Measurements from ENCODE around the gene ASZ1. TPM values are rescaled to one million over a fixed set of nuclear protein-coding genes. Genes with fewer than 3 reads are reported as not detected.

ASZ1 gene
- total RNA-seq, 1 experiment from 2014 or later = not detected

GRCh38 chr7:117459735-117460134 is 32.4 kb upstream of the ASZ1 start:
- no peaks in the 10 kb centered on the region for H3K36me3 ChIP-seq (ENCODE audit: control insufficient read depth, insufficient read depth, low read length)
- in situ Hi-C loops (cut with HindIII; ENCODE audit: low pct_unique_long_range_greater_than_20kb, low sequenced_read_pairs) (no loop called here), intact Hi-C loops (cut with micrococcal nuclease; ENCODE audit: unreplicated experiment) (loop anchor here (2.0 kb wide), 1 partner anchor 255 kb away; no protein-coding TSS in a partner anchor)
- CTCF ChIA-PET = interaction anchor here (0.9 kb wide), 1 partner anchor 21 kb away, joined by 3 read pairs; no protein-coding TSS in a partner anchor
- H3K9me3 ChIP-seq (ENCODE audit: control insufficient read depth, insufficient read depth, low read depth, low read length) = no peaks in the 10 kb centered on the region
- POLR2A ChIA-PET = no interaction called here
- ATAC-seq = no peak
- no peak overlapping the region for H3K4me3 ChIP-seq (ENCODE audit: low read depth in 2 of 2, low read length in 2 of 2)
- TF ChIP-seq POLR2AphosphoS5 (IDR thresholded peaks at IDR 0.05; ENCODE audit: low read depth, low read length) (no peak), CTCF (IDR thresholded peaks at IDR 0.05) (no peak), SIN3A (IDR thresholded peaks at IDR 0.05; ENCODE audit: borderline replicate concordance, insufficient read depth, low read depth, low read length) (no peak), TCF7L2 (IDR thresholded peaks at IDR 0.05; ENCODE audit: low read depth, low read length) (no peak)
- TF ChIP-seq, protein P1, sequence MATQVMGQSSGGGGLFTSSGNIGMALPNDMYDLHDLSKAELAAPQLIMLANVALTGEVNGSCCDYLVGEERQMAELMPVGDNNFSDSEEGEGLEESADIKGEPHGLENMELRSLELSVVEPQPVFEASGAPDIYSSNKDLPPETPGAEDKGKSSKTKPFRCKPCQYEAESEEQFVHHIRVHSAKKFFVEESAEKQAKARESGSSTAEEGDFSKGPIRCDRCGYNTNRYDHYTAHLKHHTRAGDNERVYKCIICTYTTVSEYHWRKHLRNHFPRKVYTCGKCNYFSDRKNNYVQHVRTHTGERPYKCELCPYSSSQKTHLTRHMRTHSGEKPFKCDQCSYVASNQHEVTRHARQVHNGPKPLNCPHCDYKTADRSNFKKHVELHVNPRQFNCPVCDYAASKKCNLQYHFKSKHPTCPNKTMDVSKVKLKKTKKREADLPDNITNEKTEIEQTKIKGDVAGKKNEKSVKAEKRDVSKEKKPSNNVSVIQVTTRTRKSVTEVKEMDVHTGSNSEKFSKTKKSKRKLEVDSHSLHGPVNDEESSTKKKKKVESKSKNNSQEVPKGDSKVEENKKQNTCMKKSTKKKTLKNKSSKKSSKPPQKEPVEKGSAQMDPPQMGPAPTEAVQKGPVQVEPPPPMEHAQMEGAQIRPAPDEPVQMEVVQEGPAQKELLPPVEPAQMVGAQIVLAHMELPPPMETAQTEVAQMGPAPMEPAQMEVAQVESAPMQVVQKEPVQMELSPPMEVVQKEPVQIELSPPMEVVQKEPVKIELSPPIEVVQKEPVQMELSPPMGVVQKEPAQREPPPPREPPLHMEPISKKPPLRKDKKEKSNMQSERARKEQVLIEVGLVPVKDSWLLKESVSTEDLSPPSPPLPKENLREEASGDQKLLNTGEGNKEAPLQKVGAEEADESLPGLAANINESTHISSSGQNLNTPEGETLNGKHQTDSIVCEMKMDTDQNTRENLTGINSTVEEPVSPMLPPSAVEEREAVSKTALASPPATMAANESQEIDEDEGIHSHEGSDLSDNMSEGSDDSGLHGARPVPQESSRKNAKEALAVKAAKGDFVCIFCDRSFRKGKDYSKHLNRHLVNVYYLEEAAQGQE (IDR thresholded peaks at IDR 0.05; ENCODE audit: insufficient read depth in 1 of 2, low read depth in 2 of 2, low read length in 1 of 2) = no peak
- H3K27ac ChIP-seq (ENCODE audit: low read length) = no peak overlapping the region
- no TSS peak for BruUV-seq (replicated peaks)
- H3K27me3 ChIP-seq (ENCODE audit: control insufficient read depth, insufficient read depth, low read length) = no peaks in the 10 kb centered on the region
- no peak for DNase-seq (ENCODE audit: low read depth, low spot score)
- H3K4me1 ChIP-seq (ENCODE audit: control insufficient read depth, insufficient read depth, low read length) = no peaks in the 10 kb centered on the region

- H3K4me3 ChIP-seq (ENCODE audit: low read depth in 2 of 2, low read length in 2 of 2) = no peak overlapping the region
- BruUV-seq (replicated peaks) = no TSS peak
- H3K9me3 ChIP-seq (ENCODE audit: control insufficient read depth, insufficient read depth, low read depth, low read length) = no peaks in the 10 kb centered on the region
- no peak for ATAC-seq
- ChIA-PET CTCF (interaction anchor here (0.9 kb wide), 2 partner anchors 21 to 257 kb away, joined by 3 to 7 read pairs; no protein-coding TSS in a partner anchor), POLR2A (no interaction called here)
- DNase-seq (ENCODE audit: low read depth, low spot score) = peak; percentile 17
- no peaks in the 10 kb centered on the region for H3K27me3 ChIP-seq (ENCODE audit: control insufficient read depth, insufficient read depth, low read length)
- H3K36me3 ChIP-seq (ENCODE audit: control insufficient read depth, insufficient read depth, low read length) = no peaks in the 10 kb centered on the region
- H3K4me1 ChIP-seq (ENCODE audit: control insufficient read depth, insufficient read depth, low read length) = no peaks in the 10 kb centered on the region
- no peak overlapping the region for H3K27ac ChIP-seq (ENCODE audit: low read length)
- in situ Hi-C loops (cut with HindIII; ENCODE audit: low pct_unique_long_range_greater_than_20kb, low sequenced_read_pairs) = no loop called here
- TF ChIP-seq, protein P1 (IDR thresholded peaks at IDR 0.05; ENCODE audit: insufficient read depth in 1 of 2, low read depth in 2 of 2, low read length in 1 of 2) = no peak
- TF ChIP-seq SIN3A (IDR thresholded peaks at IDR 0.05; ENCODE audit: borderline replicate concordance, insufficient read depth, low read depth, low read length) (no peak), CTCF (IDR thresholded peaks at IDR 0.05) (peak; percentile 63; the same call in 1 of the 2 replicates)
- intact Hi-C loops (cut with micrococcal nuclease; ENCODE audit: unreplicated experiment) = no loop called here
These were observed 31.8 kb upstream of the ASZ1 start for GRCh38 chr7:117458977-117459583.

Measured in Panc1 (cell line).